ENCODE measurements around the gene NPHS1. TPM values are rescaled to one million over a fixed set of nuclear protein-coding genes. Genes with fewer than 3 reads are reported as not detected.
"Not testable (repeated sequence)": the region's sequence is repeated elsewhere in the genome, so short reads cannot be mapped to it uniquely, and the experiment has no call there.

The NPHS1 gene
- total and polyA plus RNA-seq, 4 donors = not detected

- DNase-seq (no peak), ATAC-seq (ENCODE audit: low FRiP score) (no peak)
- H3K4me3 ChIP-seq (ENCODE audit: low read length in 2 of 2) = no peak overlapping the region
- intact Hi-C loops (cut with DNase I) = loop anchor here in 1 of 2 donors (2.0 kb wide), 1 partner anchor 49 kb away; no protein-coding TSS in a partner anchor
- no peak overlapping the region for H3K27ac ChIP-seq (ENCODE audit: low read depth in 1 of 2, low read length in 2 of 2)
- no peaks in the 10 kb centered on the region for H3K9me3 ChIP-seq (ENCODE audit: control insufficient read depth, low read length)
- no peaks in the 10 kb centered on the region for H3K4me1 ChIP-seq (ENCODE audit: control insufficient read depth in 1 of 2, insufficient read depth in 2 of 2, low read length in 2 of 2)
- H3K27me3 ChIP-seq (ENCODE audit: control insufficient read depth in 1 of 2, insufficient read depth in 2 of 2, low read length in 1 of 2) = no peaks in the 10 kb centered on the region
- WGBS, 2 donors = 26% methylated on average over 8 of the region's 8 CpGs
- H3K36me3 ChIP-seq (ENCODE audit: control insufficient read depth in 1 of 2, insufficient read depth in 2 of 2, low read length in 1 of 2) = no peaks in the 10 kb centered on the region
Measured at GRCh38 chr19:35882114-35882832, 30.0 kb upstream of the NPHS1 start.

GRCh38 chr19:35879770-35880317 is 27.5 kb upstream of the NPHS1 start:
- Histone ChIP-seq H3K27me3 (ENCODE audit: control insufficient read depth in 1 of 2, insufficient read depth in 2 of 2, low read length in 1 of 2) (no peaks in the 10 kb centered on the region), H3K4me3 (ENCODE audit: low read length in 2 of 2) (no peak overlapping the region), H3K9me3 (ENCODE audit: control insufficient read depth, low read length) (no peaks in the 10 kb centered on the region), H3K27ac (ENCODE audit: low read depth in 1 of 2, low read length in 2 of 2) (no peak overlapping the region), H3K4me1 (ENCODE audit: control insufficient read depth in 1 of 2, insufficient read depth in 2 of 2, low read length in 2 of 2) (no peaks in the 10 kb centered on the region), H3K36me3 (ENCODE audit: control insufficient read depth in 1 of 2, insufficient read depth in 2 of 2, low read length in 1 of 2) (no peaks in the 10 kb centered on the region)
- 2 to 3% methylated on average over 28 of the region's 28 CpGs for WGBS, 2 donors
- peak; percentile 95 to 97 for DNase-seq
- intact Hi-C loops (cut with DNase I) = loop anchor here (5.0 to 10.0 kb wide), 2 partner anchors 55 to 103 kb away; partner anchors contain the start of genes ARHGAP33 (in 1 of the 2) and LRFN3 (in 1 of the 2)
- ATAC-seq (ENCODE audit: low FRiP score) = peak; percentile 93

- 67% methylated on average over 22 to 23 of the region's 23 CpGs for WGBS, 2 donors
- Histone ChIP-seq H3K36me3 (ENCODE audit: control insufficient read depth in 1 of 2, insufficient read depth in 2 of 2, low read length in 1 of 2) (no peaks in the 10 kb centered on the region), H3K9me3 (ENCODE audit: control insufficient read depth, low read length) (no peaks in the 10 kb centered on the region)
Measured at GRCh38 chr19:35879068-35879467, 26.8 kb upstream of the NPHS1 start.

DNA sequence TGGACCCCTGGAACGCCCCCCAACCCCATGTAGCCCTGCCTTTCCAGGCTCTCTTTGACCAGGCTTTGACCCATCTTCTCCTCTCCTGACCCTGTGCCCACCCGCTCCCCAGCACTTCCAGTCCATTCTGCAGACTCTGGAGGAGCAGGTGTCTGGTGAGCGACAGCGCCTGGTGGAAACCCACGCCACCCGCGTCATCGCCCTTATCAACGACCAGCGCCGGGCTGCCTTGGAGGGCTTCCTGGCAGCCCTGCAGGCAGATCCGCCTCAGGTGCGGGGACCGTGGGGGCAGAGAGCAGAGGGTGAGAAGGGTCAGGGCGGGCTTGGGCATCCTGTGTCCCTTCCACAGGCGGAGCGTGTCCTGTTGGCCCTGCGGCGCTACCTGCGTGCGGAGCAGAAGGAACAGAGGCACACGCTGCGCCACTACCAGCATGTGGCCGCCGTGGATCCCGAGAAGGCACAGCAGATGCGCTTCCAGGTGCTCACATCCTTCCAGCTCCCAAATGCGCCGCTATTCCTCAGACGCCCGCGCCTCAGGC is 22.2 kb upstream of the NPHS1 start:
- Histone ChIP-seq H3K4me1 (ENCODE audit: control insufficient read depth in 1 of 2, insufficient read depth in 2 of 2, low read length in 2 of 2) (no peaks in the 10 kb centered on the region), H3K27ac (ENCODE audit: low read depth in 1 of 2, low read length in 2 of 2) (no peak overlapping the region), H3K36me3 (ENCODE audit: control insufficient read depth in 1 of 2, insufficient read depth in 2 of 2, low read length in 1 of 2) (no peaks in the 10 kb centered on the region), H3K27me3 (ENCODE audit: control insufficient read depth in 1 of 2, insufficient read depth in 2 of 2, low read length in 1 of 2) (no peaks in the 10 kb centered on the region), H3K9me3 (ENCODE audit: control insufficient read depth, low read length) (no peaks in the 10 kb centered on the region), H3K4me3 (ENCODE audit: low read length in 2 of 2) (no peak overlapping the region)
- intact Hi-C loops (cut with DNase I) = loop anchor here in 1 of 2 donors (10.0 kb wide), 1 partner anchor 60 kb away; the partner anchor contains the start of gene LRFN3
- ATAC-seq (ENCODE audit: low FRiP score) (no peak), DNase-seq (no peak)
- 95 to 97% methylated on average over 29 to 32 of the region's 32 CpGs for WGBS, 2 donors

More at GRCh38 chr19:35879068-35879467, 26.8 kb upstream of the NPHS1 start:
- Histone ChIP-seq H3K4me3 (ENCODE audit: low read length in 2 of 2) (no peak overlapping the region), H3K4me1 (ENCODE audit: control insufficient read depth in 1 of 2, insufficient read depth in 2 of 2, low read length in 2 of 2) (no peaks in the 10 kb centered on the region), H3K27ac (ENCODE audit: low read depth in 1 of 2, low read length in 2 of 2) (no peak overlapping the region), H3K27me3 (ENCODE audit: control insufficient read depth in 1 of 2, insufficient read depth in 2 of 2, low read length in 1 of 2) (no peaks in the 10 kb centered on the region)
- intact Hi-C loops (cut with DNase I) = loop anchor here (5.0 to 10.0 kb wide), 2 partner anchors 56 to 102 kb away; partner anchors contain the start of genes ARHGAP33 (in 1 of the 2) and LRFN3 (in 1 of the 2)
- ATAC-seq (ENCODE audit: low FRiP score) (peak; percentile 9), DNase-seq (no peak)

- no peak for ATAC-seq (ENCODE audit: low FRiP score)
- Histone ChIP-seq H3K27ac (ENCODE audit: low read depth in 1 of 2, low read length in 2 of 2) (no peak overlapping the region), H3K27me3 (ENCODE audit: control insufficient read depth in 1 of 2, insufficient read depth in 2 of 2, low read length in 1 of 2) (no peaks in the 10 kb centered on the region), H3K4me3 (ENCODE audit: low read length in 2 of 2) (no peak overlapping the region), H3K36me3 (ENCODE audit: control insufficient read depth in 1 of 2, insufficient read depth in 2 of 2, low read length in 1 of 2) (no peaks in the 10 kb centered on the region), H3K4me1 (ENCODE audit: control insufficient read depth in 1 of 2, insufficient read depth in 2 of 2, low read length in 2 of 2) (no peaks in the 10 kb centered on the region), H3K9me3 (ENCODE audit: control insufficient read depth, low read length) (no peaks in the 10 kb centered on the region)
- 83% methylated on average over 5 of the region's 5 CpGs for WGBS, 2 donors
- DNase-seq = no peak
- intact Hi-C loops (cut with DNase I) = loop anchor here in 1 of 2 donors (10.0 kb wide), 1 partner anchor 63 kb away; the partner anchor contains the start of gene LRFN3
Measured at GRCh38 chr19:35872180-35872579, 19.9 kb upstream of the NPHS1 start.

DNA sequence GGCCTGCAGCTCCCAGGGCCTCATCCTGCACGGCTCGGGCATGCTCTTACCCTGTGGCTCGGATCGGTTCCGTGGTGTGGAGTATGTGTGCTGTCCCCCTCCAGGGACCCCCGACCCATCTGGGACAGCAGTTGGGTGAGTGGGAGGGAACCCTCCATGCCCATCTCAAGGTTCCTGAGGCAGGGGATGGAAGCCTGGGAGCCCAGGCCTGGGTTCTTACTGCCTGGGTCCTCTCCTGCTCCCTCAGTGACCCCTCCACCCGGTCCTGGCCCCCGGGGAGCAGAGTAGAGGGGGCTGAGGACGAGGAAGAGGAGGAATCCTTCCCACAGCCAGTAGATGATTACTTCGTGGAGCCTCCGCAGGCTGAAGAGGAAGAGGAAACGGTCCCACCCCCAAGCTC is 19.3 kb upstream of the NPHS1 start:
- intact Hi-C loops (cut with DNase I) = loop anchor here in 1 of 2 donors (10.0 kb wide), 1 partner anchor 63 kb away; the partner anchor contains the start of gene LRFN3
- no peaks in the 10 kb centered on the region for H3K4me1 ChIP-seq (ENCODE audit: control insufficient read depth in 1 of 2, insufficient read depth in 2 of 2, low read length in 2 of 2)
- DNase-seq (no peak), ATAC-seq (ENCODE audit: low FRiP score) (no peak)
- no peaks in the 10 kb centered on the region for H3K9me3 ChIP-seq (ENCODE audit: control insufficient read depth, low read length)
- no peak overlapping the region for H3K27ac ChIP-seq (ENCODE audit: low read depth in 1 of 2, low read length in 2 of 2)
- H3K4me3 ChIP-seq (ENCODE audit: low read length in 2 of 2) = no peak overlapping the region
- no peaks in the 10 kb centered on the region for H3K27me3 ChIP-seq (ENCODE audit: control insufficient read depth in 1 of 2, insufficient read depth in 2 of 2, low read length in 1 of 2)
- 93% methylated on average over 12 of the region's 12 CpGs for WGBS, 2 donors
- no peaks in the 10 kb centered on the region for H3K36me3 ChIP-seq (ENCODE audit: control insufficient read depth in 1 of 2, insufficient read depth in 2 of 2, low read length in 1 of 2)

DNA sequence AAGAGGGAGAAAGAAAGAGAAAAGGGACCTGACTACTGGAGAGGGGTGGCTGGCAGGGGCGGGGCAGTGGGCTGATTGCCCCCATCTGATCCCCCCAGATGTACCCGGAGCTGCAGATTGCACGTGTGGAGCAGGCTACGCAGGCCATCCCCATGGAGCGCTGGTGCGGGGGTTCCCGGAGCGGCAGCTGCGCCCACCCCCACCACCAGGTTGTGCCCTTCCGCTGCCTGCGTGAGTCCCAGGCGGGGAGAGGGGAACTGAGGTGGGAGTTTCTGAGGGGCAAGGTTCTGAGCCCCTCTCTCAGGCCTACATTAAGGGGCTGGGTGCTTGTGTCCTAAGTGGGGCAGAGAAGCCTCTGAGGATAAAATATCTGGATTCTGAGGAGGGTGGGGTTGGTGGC is 18.5 kb upstream of the NPHS1 start:
- H3K4me1 ChIP-seq (ENCODE audit: control insufficient read depth in 1 of 2, insufficient read depth in 2 of 2, low read length in 2 of 2) = no peaks in the 10 kb centered on the region
- DNase-seq = no peak
- no peak for ATAC-seq (ENCODE audit: low FRiP score)
- WGBS, 2 donors = 86 to 96% methylated on average over 10 to 12 of the region's 12 CpGs
- intact Hi-C loops (cut with DNase I) = loop anchor here in 1 of 2 donors (10.0 kb wide), 1 partner anchor 64 kb away; the partner anchor contains the start of gene LRFN3
- no peaks in the 10 kb centered on the region for H3K36me3 ChIP-seq (ENCODE audit: control insufficient read depth in 1 of 2, insufficient read depth in 2 of 2, low read length in 1 of 2)
- H3K4me3 ChIP-seq (ENCODE audit: low read length in 2 of 2) = no peak overlapping the region
- no peak overlapping the region for H3K27ac ChIP-seq (ENCODE audit: low read depth in 1 of 2, low read length in 2 of 2)
- no peaks in the 10 kb centered on the region for H3K9me3 ChIP-seq (ENCODE audit: control insufficient read depth, low read length)
- H3K27me3 ChIP-seq (ENCODE audit: control insufficient read depth in 1 of 2, insufficient read depth in 2 of 2, low read length in 1 of 2) = no peaks in the 10 kb centered on the region

GRCh38 chr19:35870124-35870736 is 17.9 kb upstream of the NPHS1 start:
- 46 to 49% methylated on average over 26 of the region's 26 CpGs for WGBS, 2 donors
- not testable (repeated sequence) for H3K36me3 ChIP-seq (ENCODE audit: control insufficient read depth in 1 of 2, insufficient read depth in 2 of 2, low read length in 1 of 2); H3K27me3 ChIP-seq (ENCODE audit: control insufficient read depth in 1 of 2, insufficient read depth in 2 of 2, low read length in 1 of 2); DNase-seq; H3K9me3 ChIP-seq (ENCODE audit: control insufficient read depth, low read length); ATAC-seq (ENCODE audit: low FRiP score); H3K4me3 ChIP-seq (ENCODE audit: low read length in 2 of 2); H3K27ac ChIP-seq (ENCODE audit: low read depth in 1 of 2, low read length in 2 of 2); H3K4me1 ChIP-seq (ENCODE audit: control insufficient read depth in 1 of 2, insufficient read depth in 2 of 2, low read length in 2 of 2)
- intact Hi-C loops (cut with DNase I) = loop anchor here in 1 of 2 donors (10.0 kb wide), 1 partner anchor 65 kb away; the partner anchor contains the start of gene LRFN3

Measured in aorta (tissue), 5 donors.